Coronary artery (tissue), 2 donors: ENCODE results near the gene KLF13.

Experiments
- DNase-seq: peaks from one replicate; pipeline ENCODE4 v3.0.0-alpha.2; 2017; ENCODE audit warnings: low spot score
- H3K27ac ChIP-seq, 2 donors: fragments of 200-600 bp; sonication (generic); one replicate each; pipeline ENCODE4 v1.5.1; 2016 to 2019
- H3K4me3 ChIP-seq: fragments of 200-600 bp; sonication (generic); 2 replicates; pipeline ENCODE4 v1.5.1; 2016; ENCODE audit warnings: mild to moderate bottlenecking, moderate library complexity
- TF ChIP-seq, protein P1 (sequence below): fragments of 200-600 bp; sonication (generic); IDR thresholded peaks from one replicate; pipeline ENCODE4 v1.5.1; 2019; ENCODE audit warnings: antibody characterized with exemption

The KLF13 gene

DNA sequence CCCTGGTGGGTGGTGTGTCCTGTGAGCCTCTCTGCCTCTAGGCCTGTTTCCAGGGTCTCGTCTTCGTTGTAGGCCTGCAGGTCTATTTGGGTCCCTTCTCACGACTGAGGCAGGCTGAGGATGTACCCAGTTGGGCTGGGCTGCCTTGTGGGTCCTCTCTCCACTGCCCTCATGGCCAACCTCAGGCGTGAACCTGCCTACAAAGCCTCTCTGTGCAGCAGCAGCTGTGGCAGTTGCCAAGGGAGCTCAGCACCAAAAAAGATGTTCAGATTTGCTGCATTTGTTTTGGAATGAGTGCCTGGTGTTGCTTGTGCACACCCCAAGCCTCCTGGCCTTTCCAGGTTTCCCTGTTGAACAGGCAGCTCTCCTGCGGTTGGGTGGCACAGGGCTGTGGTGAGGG lies 13.4 kb downstream of the KLF13 start:
- H3K4me3 ChIP-seq: no peak overlapping the region
- peak overlapping the region; percentile 49 to 87 for H3K27ac ChIP-seq
- TF ChIP-seq, protein P1, sequence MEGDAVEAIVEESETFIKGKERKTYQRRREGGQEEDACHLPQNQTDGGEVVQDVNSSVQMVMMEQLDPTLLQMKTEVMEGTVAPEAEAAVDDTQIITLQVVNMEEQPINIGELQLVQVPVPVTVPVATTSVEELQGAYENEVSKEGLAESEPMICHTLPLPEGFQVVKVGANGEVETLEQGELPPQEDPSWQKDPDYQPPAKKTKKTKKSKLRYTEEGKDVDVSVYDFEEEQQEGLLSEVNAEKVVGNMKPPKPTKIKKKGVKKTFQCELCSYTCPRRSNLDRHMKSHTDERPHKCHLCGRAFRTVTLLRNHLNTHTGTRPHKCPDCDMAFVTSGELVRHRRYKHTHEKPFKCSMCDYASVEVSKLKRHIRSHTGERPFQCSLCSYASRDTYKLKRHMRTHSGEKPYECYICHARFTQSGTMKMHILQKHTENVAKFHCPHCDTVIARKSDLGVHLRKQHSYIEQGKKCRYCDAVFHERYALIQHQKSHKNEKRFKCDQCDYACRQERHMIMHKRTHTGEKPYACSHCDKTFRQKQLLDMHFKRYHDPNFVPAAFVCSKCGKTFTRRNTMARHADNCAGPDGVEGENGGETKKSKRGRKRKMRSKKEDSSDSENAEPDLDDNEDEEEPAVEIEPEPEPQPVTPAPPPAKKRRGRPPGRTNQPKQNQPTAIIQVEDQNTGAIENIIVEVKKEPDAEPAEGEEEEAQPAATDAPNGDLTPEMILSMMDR: no peak
- DNase-seq: no peak

DNA sequence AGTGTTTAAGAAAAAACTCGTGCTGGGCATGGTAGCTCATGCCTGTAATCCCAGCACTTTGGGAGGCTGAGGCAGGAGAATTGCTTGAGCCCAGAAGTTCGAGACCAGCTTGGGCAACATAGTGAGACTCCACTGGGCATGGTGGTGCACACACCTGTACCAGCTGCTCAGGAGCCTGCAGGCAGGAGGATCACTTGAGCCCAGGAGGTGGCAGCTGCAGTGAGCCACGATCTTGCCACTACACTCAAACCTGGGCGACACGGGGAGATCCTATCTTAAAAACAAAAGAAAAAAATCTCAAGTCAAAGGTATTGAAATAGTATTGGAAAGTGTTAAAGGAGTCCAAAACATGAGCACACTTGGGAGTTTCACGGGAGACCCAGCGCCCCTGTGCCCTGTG lies 14.0 kb downstream of the KLF13 start:
- Histone ChIP-seq H3K27ac (no peak overlapping the region), H3K4me3 (no peak overlapping the region)
- no peak for DNase-seq
- TF ChIP-seq, protein P1: no peak

DNA sequence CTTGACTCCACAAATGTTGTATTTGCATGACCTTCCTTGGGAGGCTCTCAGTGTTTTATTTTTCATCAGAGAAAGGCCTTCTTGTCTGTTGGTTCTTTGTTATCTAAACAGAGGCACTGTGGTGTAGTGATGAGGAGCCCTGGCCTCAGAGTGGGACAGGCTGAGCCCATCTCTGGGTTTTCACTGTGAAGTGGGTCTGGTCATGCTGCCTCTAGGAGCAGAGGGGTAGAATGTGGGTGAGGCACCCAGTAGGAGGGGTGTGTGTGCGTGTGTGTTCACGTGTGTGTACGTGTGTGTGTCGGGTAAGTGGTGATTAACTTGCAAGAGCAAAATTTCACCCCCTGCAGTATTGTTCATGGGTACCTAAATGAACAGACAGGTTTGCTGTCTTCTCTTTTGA lies 14.4 kb downstream of the KLF13 start:
- Histone ChIP-seq H3K27ac (no peak overlapping the region), H3K4me3 (no peak overlapping the region)
- TF ChIP-seq, protein P1: no peak
- DNase-seq: no peak

DNA sequence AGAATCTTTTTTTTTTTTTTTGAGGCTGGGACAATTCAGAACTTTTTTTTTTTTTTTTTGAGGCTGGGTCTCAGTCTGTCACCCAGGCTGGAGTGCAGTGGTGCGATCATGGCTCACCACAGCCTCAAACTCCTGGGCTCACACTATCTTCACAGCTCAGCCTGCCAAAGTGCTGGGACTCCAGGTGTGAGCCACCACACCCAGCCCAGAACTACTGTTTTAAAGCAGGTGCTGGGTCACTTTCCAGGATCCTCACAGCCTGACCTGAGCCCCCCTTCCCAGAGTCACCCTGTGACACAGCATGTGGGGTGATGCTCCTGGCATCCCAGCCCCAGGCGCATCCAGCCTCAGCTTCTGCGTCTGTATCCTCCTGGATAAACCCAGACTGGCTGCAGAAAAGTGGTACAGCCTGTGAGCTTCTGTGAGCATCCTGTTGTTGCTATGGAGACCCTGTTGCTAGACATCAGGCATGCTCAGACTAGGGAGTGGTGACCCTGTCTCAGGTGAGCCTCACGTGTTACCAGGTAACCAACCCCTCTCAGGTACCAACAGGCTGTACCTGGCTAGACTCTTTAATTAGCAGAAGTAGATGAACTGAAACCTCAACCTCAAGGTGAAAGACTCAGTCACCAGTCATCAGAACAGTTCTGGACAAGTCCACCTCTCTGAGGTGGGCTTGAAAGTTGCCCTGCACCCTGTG lies 15.0 kb downstream of the KLF13 start:
- Histone ChIP-seq H3K4me3 (no peak overlapping the region), H3K27ac (peak overlapping the region in 1 of 2 donors; percentile 30)
- DNase-seq: no peak
- TF ChIP-seq, protein P1: no peak

DNA sequence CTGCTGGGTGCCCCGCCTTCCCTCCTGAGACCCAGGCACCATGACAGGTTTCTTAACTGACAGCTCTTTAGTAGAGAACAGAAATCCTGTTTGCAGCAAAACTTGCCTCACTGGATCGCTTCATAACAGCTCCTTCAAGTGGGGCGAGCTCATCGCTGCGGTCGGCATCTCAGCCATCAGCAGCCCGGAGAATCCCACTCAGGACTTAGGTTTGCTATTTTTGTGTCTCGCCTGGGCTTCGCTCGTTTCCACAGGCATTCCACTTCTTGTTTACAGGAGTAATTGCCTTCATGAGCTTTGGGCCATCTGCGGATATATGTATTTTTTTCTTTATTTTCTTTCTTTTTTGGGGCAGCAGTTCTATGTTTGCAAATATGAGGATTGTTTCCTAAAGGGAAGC lies 15.7 kb downstream of the KLF13 start:
- DNase-seq: no peak
- TF ChIP-seq, protein P1: no peak
- no peak overlapping the region for H3K4me3 ChIP-seq
- H3K27ac ChIP-seq: peak overlapping the region in 1 of 2 donors; percentile 30

DNA sequence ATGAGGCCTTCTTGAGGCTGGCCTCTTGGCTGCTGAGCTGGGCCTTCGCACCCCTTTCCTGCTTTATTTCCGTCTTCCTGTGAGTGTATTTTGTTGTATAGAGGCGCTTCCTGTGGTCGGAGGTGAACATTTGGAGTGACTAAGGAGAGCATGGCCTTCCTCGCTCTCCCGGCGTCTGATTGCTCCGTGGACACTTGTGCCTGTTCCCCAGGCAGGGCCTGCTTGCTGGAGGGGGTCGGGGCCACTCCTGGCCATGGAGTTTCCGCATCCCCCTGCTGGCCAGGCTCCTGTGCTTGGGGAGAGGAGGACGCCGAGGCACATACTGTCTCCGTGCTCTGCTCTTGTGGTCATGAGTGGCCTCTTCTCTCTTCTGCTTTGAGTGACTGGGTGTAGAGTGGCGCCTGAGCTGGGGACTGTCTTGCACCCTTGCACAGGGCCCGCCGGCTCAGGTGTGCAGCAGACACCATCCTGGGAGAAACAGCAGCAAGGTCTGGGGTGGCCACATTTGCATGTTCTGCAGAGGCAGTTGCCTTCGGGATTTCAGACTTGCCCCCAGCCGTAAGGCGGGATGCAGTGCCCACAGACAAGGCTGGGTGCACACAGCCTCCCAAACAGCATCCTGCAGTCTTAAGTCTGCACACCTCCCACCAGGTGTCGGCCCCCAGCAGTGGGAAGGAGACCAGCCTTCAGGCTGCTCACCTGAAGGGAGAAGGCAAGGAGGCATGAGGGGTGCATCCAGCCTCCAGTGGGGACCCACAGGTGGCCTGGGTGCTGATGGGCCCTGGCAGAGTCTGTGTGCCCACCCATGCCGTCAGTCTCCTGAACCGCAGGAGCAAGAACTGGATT lies 16.4 kb downstream of the KLF13 start:
- DNase-seq: no peak
- Histone ChIP-seq H3K4me3 (no peak overlapping the region), H3K27ac (peak overlapping the region in 1 of 2 donors; percentile 73)
- TF ChIP-seq, protein P1: no peak
